Ammon's horn (tissue), 1 donor: ENCODE data around the gene BSDC1.

Experiments used
- DNase-seq: peaks from one replicate; pipeline ENCODE4 v3.0.0-alpha.2; 2016; ENCODE audit warnings: low spot score

BSDC1 gene

GRCh38 chr1:32336963-32337675 lies 57.1 kb downstream of the BSDC1 start:
- DNase-seq: no peak

GRCh38 chr1:32336591-32336932 lies 57.7 kb downstream of the BSDC1 start:
- DNase-seq: no peak

GRCh38 chr1:32335790-32336590 lies 58.3 kb downstream of the BSDC1 start, which contains the start of gene MARCKSL1:
Gene MARCKSL1, minus strand, starts transcription at chr1:32336233. Its CDS starts 200 bp downstream, at chr1:32336033.
- DNase-seq: peak; percentile 83

- no peak for DNase-seq
Observed at GRCh38 chr1:32335535-32335789, 58.8 kb downstream of the BSDC1 start.

GRCh38 chr1:32334864-32335534 lies 59.2 kb downstream of the BSDC1 start:
- peak; percentile 39 for DNase-seq

- no peak for DNase-seq
Observed at GRCh38 chr1:32334274-32334861, 59.9 kb downstream of the BSDC1 start.

GRCh38 chr1:32333251-32333963 lies 60.8 kb downstream of the BSDC1 start:
- DNase-seq: no peak

- DNase-seq: peak; percentile 66
Observed at GRCh38 chr1:32332290-32333079, 61.8 kb downstream of the BSDC1 start.

- DNase-seq: no peak
Observed at GRCh38 chr1:32331549-32331948, 62.7 kb downstream of the BSDC1 start.

- no peak for DNase-seq
Observed at GRCh38 chr1:32330558-32331151, 63.6 kb downstream of the BSDC1 start.

- no peak for DNase-seq
Observed at GRCh38 chr1:32329931-32330466, 64.2 kb downstream of the BSDC1 start.

GRCh38 chr1:32327204-32327603 lies 67.0 kb downstream of the BSDC1 start:
- DNase-seq: no peak

- no peak for DNase-seq
Observed at GRCh38 chr1:32321712-32322291, 72.4 kb downstream of the BSDC1 start.

GRCh38 chr1:32318127-32318869 lies 75.9 kb downstream of the BSDC1 start:
- no peak for DNase-seq

- DNase-seq: no peak
Observed at GRCh38 chr1:32316903-32317277, 77.4 kb downstream of the BSDC1 start.
